Lower leg skin (tissue), 4 donors: Measurements from ENCODE around the gene IL11. TPM values are rescaled to one million over a fixed set of nuclear protein-coding genes. Genes with fewer than 3 reads are reported as not detected.

Experiments
- DNase-seq, 2 donors: peaks; one replicate each; pipeline ENCODE4 v3.0.0-alpha.2; 2019; ENCODE audit warnings: low spot score in 2 of 2
- H3K4me3 ChIP-seq: fragments of 200-600 bp; sonication (generic); 2 replicates; pipeline ENCODE4 v1.5.1; 2017; ENCODE audit warnings: mild to moderate bottlenecking, low read depth; ENCODE audit not compliant: poor library complexity, severe bottlenecking
- CTCF ChIP-seq, 3 donors: fragments of 450-650 bp; IDR thresholded peaks; one replicate each; pipeline ENCODE4 v1.5.1; 2016; ENCODE audit warnings: antibody characterized with exemption in 3 of 3, mild to moderate bottlenecking in 3 of 3, moderate library complexity in 2 of 3
- POLR2A ChIP-seq, 2 donors: fragments of 450-650 bp; IDR thresholded peaks; one replicate each; pipeline ENCODE4 v1.6.1; 2016 to 2017; ENCODE audit warnings: antibody characterized with exemption in 2 of 2, mild to moderate bottlenecking in 1 of 2, moderate library complexity in 1 of 2
- WGBS, 2 donors: methylation state at CpG; one replicate each; pipeline ENCODE4 v1.1.5; 2018; 5-methylcytosine and 5-hydroxymethylcytosine counted together
- intact Hi-C: fragments of 100-400 bp; cut with DNase I; formaldehyde crosslinking; loops from one replicate; pipeline ENCODE4 v1.15.0; 2023; ENCODE audit warnings: low total_unique reads
- total RNA-seq, 4 donors: library from RNA; depleted of rRNA; stranded (reverse); fragments of >200 nt; gene quantifications; one replicate each; pipeline ENCODE4 v1.1.0, GENCODE V29; 2016

Gene IL11
- total RNA-seq, 4 donors from 2014 or later: 0.23 to 0.68 (median 0.46) TPM; not detected in 1

- intact Hi-C loops: no loop called here
- no peak for DNase-seq
- TF ChIP-seq POLR2A (IDR thresholded peaks at IDR 0.05): no peak
- no peak for TF ChIP-seq CTCF (IDR thresholded peaks at IDR 0.05)
- H3K4me3 ChIP-seq: no peak overlapping the region
- 15 to 18% methylated on average over 32 to 42 of the region's 54 CpGs for WGBS, 2 donors
Observed at GRCh38 chr19:55368701-55369563, 1.3 kb downstream of the IL11 start.

- DNase-seq: no peak
- H3K4me3 ChIP-seq: no peak overlapping the region
- 91 to 92% methylated on average over 16 of the region's 16 CpGs for WGBS, 2 donors
- no peak for TF ChIP-seq POLR2A (IDR thresholded peaks at IDR 0.05)
- no peak for TF ChIP-seq CTCF (IDR thresholded peaks at IDR 0.05)
- intact Hi-C loops: no loop called here
Observed at GRCh38 chr19:55368106-55368505, 2.2 kb downstream of the IL11 start.

GRCh38 chr19:55366790-55367189 is 3.5 kb downstream of the IL11 start:
- no peak for DNase-seq
- intact Hi-C loops: no loop called here
- whole genome bisulfite sequencing, 2 donors: 84 to 98% methylated on average over 3 of the region's 3 CpGs
- no peak overlapping the region for H3K4me3 ChIP-seq
- TF ChIP-seq CTCF (IDR thresholded peaks at IDR 0.05) (no peak), POLR2A (IDR thresholded peaks at IDR 0.05) (no peak)

GRCh38 chr19:55365964-55366363 is 4.3 kb downstream of the IL11 start:
- WGBS, 2 donors: 66 to 68% methylated on average over 19 of the region's 19 CpGs
- TF ChIP-seq POLR2A (IDR thresholded peaks at IDR 0.05) (no peak), CTCF (IDR thresholded peaks at IDR 0.05) (no peak)
- intact Hi-C loops: no loop called here
- DNase-seq: no peak
- no peak overlapping the region for H3K4me3 ChIP-seq

GRCh38 chr19:55365245-55365644 is 5.0 kb downstream of the IL11 start:
- intact Hi-C loops: no loop called here
- 91 to 93% methylated on average over 8 of the region's 8 CpGs for WGBS, 2 donors
- TF ChIP-seq POLR2A (IDR thresholded peaks at IDR 0.05): no peak
- TF ChIP-seq CTCF (IDR thresholded peaks at IDR 0.05): no peak
- H3K4me3 ChIP-seq: no peak overlapping the region
- DNase-seq: no peak
